Activated CD8-positive, alpha-beta memory T cell treated with anti-CD3 and anti-CD28 coated beads, Interleukin-2, amount 10 ng/mL, durations not matched to agents 7 days and 5 days (primary cell): Measurements from ENCODE around the gene PTCH1. TPM values are rescaled to one million over a fixed set of nuclear protein-coding genes. Genes with fewer than 3 reads are reported as not detected.

ENCODE experiments used
- ATAC-seq: fragments of 150-1000 bp; cut with Tn5 transposase; one replicate; pipeline ENCODE4 v1.10.0; 2021; ENCODE audit warnings: moderate library complexity
- CTCF ChIA-PET: fragments of 350-600 bp; sonication (Branson Sonifier 250); formaldehyde crosslinking; loops from one replicate; lab custom pipeline; 2021; ENCODE audit warnings: antibody characterized with exemption; lab: Charles Lee
- DNase-seq: peaks from one replicate; pipeline ENCODE4 v3.0.0-alpha.2; 2020
- H3K27ac Mint-ChIP-seq: one replicate; pipeline ENCODE4 v1.8.0; 2021; ENCODE audit warnings: mild to moderate bottlenecking, mixed read lengths
- H3K27me3 Mint-ChIP-seq: one replicate; pipeline ENCODE4 v1.8.0; 2021; ENCODE audit warnings: mixed read lengths
- H3K36me3 Mint-ChIP-seq: one replicate; pipeline ENCODE4 v1.8.0; 2021; ENCODE audit warnings: mild to moderate bottlenecking, mixed read lengths
- H3K4me1 Mint-ChIP-seq: one replicate; pipeline ENCODE4 v1.8.0; 2021; ENCODE audit warnings: mixed read lengths
- H3K4me3 Mint-ChIP-seq: one replicate; pipeline ENCODE4 v1.8.0; 2021; ENCODE audit warnings: mild to moderate bottlenecking, moderate library complexity, mixed read lengths
- H3K9me3 Mint-ChIP-seq: one replicate; pipeline ENCODE4 v1.8.0; 2022; ENCODE audit warnings: low read depth, mixed read lengths
- total RNA-seq, 2 experiments: library from RNA; stranded (reverse); gene quantifications; one replicate each; pipeline ENCODE4 v1.2.3, GENCODE V29; 2021

PTCH1 gene
- total RNA-seq, 2 experiments from 2014 or later: 15.2 to 17.4 TPM

GRCh38 chr9:95522871-95523370 lies 6.2 kb upstream of the PTCH1 start:
- Mint-ChIP-seq H3K27me3 (peaks cover 32% of the 10 kb centered on the region), H3K9me3 (no peaks in the 10 kb centered on the region), H3K36me3 (no peaks in the 10 kb centered on the region), H3K27ac (no peak overlapping the region), H3K4me3 (no peak overlapping the region), H3K4me1 (no peaks in the 10 kb centered on the region)
- CTCF ChIA-PET: no interaction called here
- DNase-seq (no peak), ATAC-seq (no peak)

GRCh38 chr9:95521699-95522098 lies 4.9 kb upstream of the PTCH1 start:
- peaks cover under 1% of the 10 kb centered on the region for H3K4me1 Mint-ChIP-seq
- no peak overlapping the region for H3K27ac Mint-ChIP-seq
- no peak for DNase-seq
- ATAC-seq: no peak
- peaks cover 33% of the 10 kb centered on the region for H3K27me3 Mint-ChIP-seq
- H3K4me3 Mint-ChIP-seq: no peak overlapping the region
- CTCF ChIA-PET: no interaction called here
- H3K9me3 Mint-ChIP-seq: no peaks in the 10 kb centered on the region
- no peaks in the 10 kb centered on the region for H3K36me3 Mint-ChIP-seq

DNA sequence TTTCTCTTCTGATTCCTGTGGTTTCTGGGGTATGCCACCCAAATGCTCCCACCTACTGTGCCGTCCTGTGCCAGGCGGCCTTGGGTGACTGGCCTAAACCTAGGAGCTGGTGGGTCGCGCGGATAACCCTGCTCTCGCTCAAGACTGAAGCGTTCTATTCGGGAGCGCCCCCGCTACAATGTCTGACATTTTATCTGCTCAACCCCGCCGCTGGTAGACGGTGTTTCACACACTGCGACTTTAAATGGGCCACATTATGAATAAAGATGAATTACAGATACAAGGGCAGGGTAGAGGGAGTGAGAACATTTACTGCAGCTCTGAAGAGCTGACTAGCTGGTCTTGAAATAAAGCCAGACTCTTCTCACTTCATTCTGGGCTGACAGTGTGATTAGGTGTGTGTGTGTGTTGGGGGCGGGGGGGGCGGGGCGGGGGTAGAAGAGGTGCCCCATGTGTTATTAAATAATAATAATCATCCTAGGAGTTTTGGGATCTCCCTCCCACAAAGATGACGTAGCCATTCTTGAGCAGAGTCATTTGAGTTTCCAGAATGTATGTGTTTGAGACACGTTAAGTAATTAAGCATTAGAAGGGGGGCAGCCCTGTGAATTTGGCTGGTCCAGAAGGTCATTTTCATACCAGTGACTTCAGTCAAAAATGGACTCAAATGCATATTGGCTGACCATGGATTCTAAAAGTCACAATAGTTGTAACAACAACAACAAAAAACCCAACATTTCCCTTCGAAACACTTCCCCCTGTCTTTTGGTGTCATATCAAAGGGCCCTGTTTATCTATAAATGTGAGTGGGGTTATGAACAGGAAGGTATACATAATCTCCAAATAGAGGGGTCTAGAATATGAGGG lies 1.0 kb upstream of the PTCH1 start:
- ATAC-seq (no peak), DNase-seq (no peak)
- CTCF ChIA-PET: no interaction called here
- H3K27ac Mint-ChIP-seq: no peak overlapping the region
- H3K36me3 Mint-ChIP-seq: no peaks in the 10 kb centered on the region
- no peaks in the 10 kb centered on the region for H3K9me3 Mint-ChIP-seq
- H3K4me3 Mint-ChIP-seq: no peak overlapping the region
- peaks cover 9% of the 10 kb centered on the region for H3K4me1 Mint-ChIP-seq
- peaks cover 59% of the 10 kb centered on the region for H3K27me3 Mint-ChIP-seq

DNA sequence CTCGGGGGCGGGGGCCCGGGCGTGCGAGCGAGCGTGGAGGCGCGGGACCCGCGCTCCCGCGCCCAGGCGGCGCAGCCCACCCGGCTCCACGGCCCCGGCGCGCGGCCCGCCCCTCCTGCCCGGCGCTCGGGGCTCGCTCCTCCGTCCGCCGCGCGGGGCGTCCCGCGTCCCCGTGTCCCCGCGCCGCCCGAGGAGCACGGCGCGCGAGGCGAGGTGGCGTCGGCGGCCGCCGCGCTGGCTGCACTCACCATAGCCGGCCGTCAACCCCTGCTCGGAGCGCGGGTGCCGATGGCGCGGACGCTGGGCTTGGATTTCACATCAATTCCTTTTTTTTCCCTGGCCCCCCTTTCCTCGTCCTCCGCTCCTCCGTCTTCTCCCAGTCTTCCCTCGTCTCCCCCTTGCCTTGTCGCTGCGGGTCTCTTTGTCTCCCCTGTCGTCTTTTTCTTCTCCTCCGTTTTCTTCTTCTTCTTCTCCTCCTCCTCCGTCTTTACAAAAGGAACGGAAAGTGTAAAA lies 494 bp downstream of the PTCH1 start:
- Mint-ChIP-seq H3K4me1 (peaks cover 22% of the 10 kb centered on the region), H3K9me3 (no peaks in the 10 kb centered on the region), H3K27me3 (peaks cover 72% of the 10 kb centered on the region), H3K36me3 (no peaks in the 10 kb centered on the region), H3K4me3 (peak overlapping the region; percentile 83), H3K27ac (peak overlapping the region; percentile 47)
- DNase-seq (no peak), ATAC-seq (peak; percentile 38)
- CTCF ChIA-PET: interaction anchor here (1.0 to 1.5 kb wide), 2 partner anchors 249 to 701 kb away, joined by 3 to 4 read pairs; no protein-coding TSS in a partner anchor

DNA sequence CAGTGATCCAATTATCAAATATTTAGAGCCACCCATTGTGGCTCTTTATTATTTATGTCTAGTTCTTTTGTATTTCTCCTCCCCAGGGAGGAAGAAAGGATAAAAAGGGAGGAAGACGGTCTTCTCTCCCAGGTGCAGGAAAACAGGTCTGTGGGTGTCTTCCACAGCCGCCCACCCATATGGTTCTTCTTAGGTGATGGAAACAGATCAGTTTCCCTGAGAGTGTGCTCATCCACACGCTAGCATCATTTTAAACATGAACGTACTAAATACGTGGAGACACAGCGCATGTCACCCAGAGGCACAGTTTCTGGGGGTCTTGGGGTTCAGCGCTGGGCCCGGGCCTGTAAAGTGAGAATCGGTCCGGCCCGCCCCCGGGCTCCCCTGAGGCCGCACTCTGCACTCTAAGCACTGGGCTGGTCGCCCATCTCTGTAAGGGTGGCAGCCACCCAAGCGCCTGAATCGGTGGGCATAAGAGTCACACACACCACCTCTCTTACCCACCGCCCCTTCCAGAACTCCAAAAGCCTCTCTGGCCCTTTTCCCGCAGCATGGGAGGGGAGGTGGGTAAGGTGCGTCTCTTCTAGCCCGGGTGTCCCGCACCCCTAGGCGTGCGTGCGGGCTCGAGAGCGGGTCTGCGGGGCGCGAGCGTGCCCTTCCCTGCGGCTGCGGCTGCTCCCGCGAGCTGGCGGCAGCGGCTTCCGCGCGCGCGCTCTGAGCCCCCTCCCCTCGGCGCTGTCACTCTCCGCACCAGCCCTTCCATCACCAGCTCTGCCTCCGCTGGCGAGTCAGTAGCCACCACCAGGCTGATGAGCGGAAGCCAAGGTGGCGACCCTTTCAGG lies 1.3 kb downstream of the PTCH1 start:
- Mint-ChIP-seq H3K27ac (no peak overlapping the region), H3K9me3 (no peaks in the 10 kb centered on the region), H3K36me3 (no peaks in the 10 kb centered on the region), H3K4me3 (peak overlapping the region; percentile 33), H3K4me1 (peaks cover 25% of the 10 kb centered on the region), H3K27me3 (peaks cover 66% of the 10 kb centered on the region)
- peak; percentile 51 for DNase-seq
- CTCF ChIA-PET: interaction anchor here (1.0 to 1.5 kb wide), 2 partner anchors 248 to 702 kb away, joined by 3 to 4 read pairs; no protein-coding TSS in a partner anchor
- ATAC-seq: peak; percentile 29

GRCh38 chr9:95514342-95514741 lies 2.4 kb downstream of the PTCH1 start:
- H3K27me3 Mint-ChIP-seq: peaks cover 67% of the 10 kb centered on the region
- no peak overlapping the region for H3K4me3 Mint-ChIP-seq
- CTCF ChIA-PET: interaction anchor here (0.8 kb wide), 1 partner anchor 197 kb away, joined by 3 read pairs; the partner anchor contains the start of gene FANCC
- DNase-seq (no peak), ATAC-seq (no peak)
- H3K36me3 Mint-ChIP-seq: no peaks in the 10 kb centered on the region
- H3K27ac Mint-ChIP-seq: no peak overlapping the region
- peaks cover 26% of the 10 kb centered on the region for H3K4me1 Mint-ChIP-seq
- no peaks in the 10 kb centered on the region for H3K9me3 Mint-ChIP-seq

DNA sequence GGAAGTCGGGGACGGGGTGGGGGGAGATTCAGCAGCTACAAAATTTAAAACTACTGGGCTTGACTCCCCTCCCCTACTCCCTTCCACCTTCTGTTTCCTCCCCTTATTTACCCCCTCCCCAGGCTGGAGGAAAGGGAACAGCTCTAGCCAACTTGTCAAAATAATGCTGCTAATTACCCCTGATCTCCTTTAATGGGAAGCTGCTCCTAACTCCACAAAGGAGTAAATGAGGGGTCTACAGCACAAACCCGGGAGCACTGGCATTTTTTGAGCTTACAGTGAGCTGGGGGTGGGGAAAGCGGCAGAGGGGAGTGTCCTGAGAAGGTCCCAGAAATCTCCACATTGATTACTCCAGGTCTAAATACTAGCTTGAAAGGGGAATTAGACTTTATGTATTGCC lies 3.1 kb downstream of the PTCH1 start:
- Mint-ChIP-seq H3K4me1 (peaks cover 29% of the 10 kb centered on the region), H3K9me3 (no peaks in the 10 kb centered on the region), H3K27ac (no peak overlapping the region), H3K4me3 (no peak overlapping the region), H3K27me3 (peaks cover 67% of the 10 kb centered on the region), H3K36me3 (no peaks in the 10 kb centered on the region)
- ATAC-seq (no peak), DNase-seq (no peak)
- CTCF ChIA-PET: interaction anchor here (0.8 kb wide), 1 partner anchor 197 kb away, joined by 3 read pairs; the partner anchor contains the start of gene FANCC

DNA sequence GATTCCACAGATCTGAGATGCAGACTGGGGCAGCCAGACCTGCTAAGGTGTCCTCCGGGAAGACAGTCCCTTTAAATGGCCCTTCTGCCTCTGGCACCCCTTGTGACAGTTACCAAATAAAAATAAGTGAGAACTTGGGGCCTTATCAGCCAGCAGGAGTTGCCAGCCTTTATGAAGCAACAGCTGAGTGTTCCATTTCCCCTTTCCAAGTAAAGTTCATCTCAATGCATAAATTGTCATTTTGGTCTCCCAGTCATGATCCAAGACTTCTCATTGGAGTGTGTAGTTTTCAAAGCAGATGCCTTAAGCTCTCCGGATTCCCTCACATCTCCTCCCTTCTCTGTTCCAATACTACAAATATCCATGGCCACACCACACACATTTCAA lies 4.1 kb downstream of the PTCH1 start:
- Mint-ChIP-seq H3K27ac (no peak overlapping the region), H3K27me3 (peaks cover 58% of the 10 kb centered on the region)

DNA sequence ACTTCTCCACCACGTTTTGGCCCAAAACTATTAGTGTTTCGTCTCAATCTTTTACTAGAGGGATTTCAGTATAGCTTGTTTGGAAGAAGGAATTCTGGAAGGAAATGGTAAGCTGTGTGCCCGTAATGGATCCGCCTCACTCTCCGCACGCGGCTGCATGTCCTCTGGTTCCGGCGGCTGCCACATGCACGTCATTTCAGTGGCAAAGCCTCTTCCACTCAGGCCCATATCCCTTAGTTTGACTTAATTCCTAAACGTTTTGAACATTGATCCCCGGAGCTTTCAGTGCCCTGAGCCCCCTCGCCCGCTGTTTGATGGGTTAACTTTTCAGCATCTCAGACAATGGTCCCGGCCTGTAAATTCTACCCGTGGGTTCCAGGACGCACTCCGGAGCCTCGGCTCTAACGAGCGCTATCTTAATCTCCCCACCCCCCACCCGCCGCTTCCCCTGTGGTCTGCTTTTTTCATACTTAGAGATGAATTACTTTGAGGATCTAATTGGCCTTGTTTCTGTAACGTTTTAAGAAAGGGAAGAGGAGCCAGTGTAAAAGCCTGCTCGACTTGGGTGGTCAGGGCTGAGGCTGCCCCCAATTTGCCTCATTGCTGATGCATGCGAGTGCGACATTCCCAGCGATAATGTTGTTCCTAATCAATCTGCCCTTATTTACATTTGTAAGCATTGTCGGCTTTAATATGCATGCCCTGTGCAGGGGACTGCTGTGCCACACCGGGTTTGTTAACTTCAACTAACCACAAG lies 4.6 kb downstream of the PTCH1 start:
- CTCF ChIA-PET: interaction anchor here (0.7 to 1.6 kb wide), 3 partner anchors 9 to 706 kb away, joined by 3 to 4 read pairs (median 3); no protein-coding TSS in a partner anchor
- no peaks in the 10 kb centered on the region for H3K36me3 Mint-ChIP-seq
- H3K4me3 Mint-ChIP-seq: peak overlapping the region; percentile 79
- H3K27me3 Mint-ChIP-seq: peaks cover 53% of the 10 kb centered on the region
- DNase-seq (no peak), ATAC-seq (no peak)
- H3K9me3 Mint-ChIP-seq: no peaks in the 10 kb centered on the region
- H3K4me1 Mint-ChIP-seq: peaks cover 31% of the 10 kb centered on the region
- H3K27ac Mint-ChIP-seq: peak overlapping the region; percentile 9

More for the DNA sequence above, 4.1 kb downstream of the PTCH1 start:
- H3K36me3 Mint-ChIP-seq: no peaks in the 10 kb centered on the region
- peaks cover 31% of the 10 kb centered on the region for H3K4me1 Mint-ChIP-seq
- no peak overlapping the region for H3K4me3 Mint-ChIP-seq
- CTCF ChIA-PET: interaction anchor here (1.6 kb wide), 1 partner anchor 9 kb away, joined by 3 read pairs; no protein-coding TSS in a partner anchor
- H3K9me3 Mint-ChIP-seq: no peaks in the 10 kb centered on the region
- ATAC-seq (no peak), DNase-seq (no peak)

- peaks cover 49% of the 10 kb centered on the region for H3K27me3 Mint-ChIP-seq
- CTCF ChIA-PET: interaction anchor here (0.7 to 1.5 kb wide), 3 partner anchors 49 to 706 kb away, joined by 3 to 4 read pairs (median 3); no protein-coding TSS in a partner anchor
- DNase-seq: no peak
These were observed 5.2 kb downstream of the PTCH1 start for GRCh38 chr9:95511616-95511931.

GRCh38 chr9:95510709-95511615 lies 5.8 kb downstream of the PTCH1 start:
- peak; percentile 90 for DNase-seq
- H3K27me3 Mint-ChIP-seq: peaks cover 49% of the 10 kb centered on the region

More at GRCh38 chr9:95511616-95511931, 5.2 kb downstream of the PTCH1 start:
- Mint-ChIP-seq H3K4me1 (peaks cover 30% of the 10 kb centered on the region), H3K4me3 (peak overlapping the region; percentile 79), H3K36me3 (no peaks in the 10 kb centered on the region), H3K27ac (peak overlapping the region; percentile 87), H3K9me3 (no peaks in the 10 kb centered on the region)
- no peak for ATAC-seq

More at GRCh38 chr9:95510709-95511615, 5.8 kb downstream of the PTCH1 start:
- peak; percentile 59 for ATAC-seq
- H3K4me3 Mint-ChIP-seq: peak overlapping the region; percentile 86
- CTCF ChIA-PET: interaction anchor here (0.7 to 1.5 kb wide), 3 partner anchors 49 to 707 kb away, joined by 3 to 4 read pairs (median 3); no protein-coding TSS in a partner anchor
- H3K27ac Mint-ChIP-seq: peak overlapping the region; percentile 87
- H3K9me3 Mint-ChIP-seq: no peaks in the 10 kb centered on the region
- H3K36me3 Mint-ChIP-seq: no peaks in the 10 kb centered on the region
- peaks cover 30% of the 10 kb centered on the region for H3K4me1 Mint-ChIP-seq
